ENCODE results near the gene LAMTOR1. TPM values are rescaled to one million over a fixed set of nuclear protein-coding genes. Genes with fewer than 3 reads are reported as not detected.
"Not testable (repeated sequence)": the region's sequence is repeated elsewhere in the genome, so short reads cannot be mapped to it uniquely, and the experiment has no call there.

LAMTOR1 gene
- total RNA-seq = 48.5 TPM
- polyA plus RNA-seq = 100 to 1,000 TPM in 3 of 4 donors, 10 to 100 TPM in 1; 69.2 to 116 (median 102) TPM

DNA sequence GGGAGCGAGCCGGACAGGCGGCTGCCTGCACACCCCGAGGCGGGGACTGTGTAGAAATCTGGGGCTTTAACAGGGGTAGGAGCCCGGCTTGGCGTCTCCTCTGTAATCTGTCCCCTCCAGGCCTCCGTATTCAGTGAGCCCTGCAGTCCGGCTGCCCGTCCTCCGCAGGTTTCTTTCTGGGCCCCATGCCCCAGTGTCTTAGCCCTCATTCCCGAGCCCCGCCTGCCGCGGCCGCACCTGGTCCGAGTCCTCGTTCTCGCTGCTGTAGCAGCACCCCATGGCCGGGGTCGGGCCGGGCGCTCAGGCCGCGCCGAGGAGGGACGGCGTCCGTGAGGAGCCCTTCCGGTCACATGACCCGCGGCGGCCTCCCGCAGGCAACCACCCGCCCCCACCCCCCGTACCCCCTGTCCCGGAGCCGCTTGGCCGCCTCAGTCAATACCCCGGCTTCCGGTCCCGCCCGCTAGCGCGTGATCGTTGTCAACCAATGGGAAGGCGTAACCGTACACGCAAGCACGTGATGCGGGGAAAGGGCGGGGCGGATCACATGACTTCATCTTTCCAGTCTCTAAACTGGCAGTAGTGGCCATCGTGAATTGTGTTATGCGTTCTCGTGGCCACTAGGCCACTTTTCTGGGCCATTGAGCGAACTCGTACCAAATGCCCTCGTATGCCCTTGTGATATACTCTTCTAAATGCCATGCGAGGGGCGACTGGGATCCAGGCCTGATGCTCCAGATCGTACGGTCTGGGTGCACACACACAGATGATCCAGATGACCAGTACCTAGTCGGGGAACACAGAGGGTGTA lies at the start of gene LAMTOR1:
TSS of gene LAMTOR1 (minus strand) at position 352 of the 808 bp plus-strand sequence. CDS start at position 279, 73 bp downstream.
- Histone ChIP-seq H3K4me3 (ENCODE audit: low read depth, low read length) (peak within 1 kb of the TSS; percentile 90), H3K27me3 (ENCODE audit: control insufficient read depth, insufficient read depth, low read length) (no peaks in the 10 kb centered on the region), H3K9me3 (ENCODE audit: control insufficient read depth in 2 of 2, low read length in 2 of 2) (no peaks in the 10 kb centered on the region), H3K36me3 (ENCODE audit: control insufficient read depth, insufficient read depth, low read length) (peaks cover 22% of the 10 kb centered on the region), H3K4me1 (ENCODE audit: control insufficient read depth, insufficient read depth, low read length, poor library complexity, severe bottlenecking) (peaks cover 31% of the 10 kb centered on the region), H3K27ac (ENCODE audit: insufficient read depth, low read length, poor library complexity, severe bottlenecking) (peak within 1 kb of the TSS; percentile 90)
- Mint-ChIP-seq H3K9me3 (peaks cover 0 to 1% (median 0%) of the 10 kb centered on the region in 7 donors), H3K36me3 (peaks cover 16% of the 10 kb centered on the region), H3K4me3 (peak within 1 kb of the TSS; percentile 92 to 95 (median 92)), H3K27ac (peak within 1 kb of the TSS; percentile 96 to 98 (median 97)), H3K4me1 (peaks cover 24 to 58% (median 34%) of the 10 kb centered on the region in 4 donors), H3K27me3 (no peaks in the 10 kb centered on the region)
- ATAC-seq (ENCODE audit: low read depth in 2 of 2) (peak; percentile 96 to 98), DNase-seq (peak; percentile 96 to 99 (median 97))

GRCh38 chr11:72150882-72151281 lies 47.8 kb upstream of the LAMTOR1 start:
- Mint-ChIP-seq H3K36me3 (no peaks in the 10 kb centered on the region), H3K4me3 (no peak overlapping the region), H3K27me3 (peaks cover 24% of the 10 kb centered on the region), H3K27ac (no peak overlapping the region), H3K9me3 (peaks cover 0 to 2% (median 0%) of the 10 kb centered on the region in 7 donors), H3K4me1 (no peaks in the 10 kb centered on the region)
- H3K27ac ChIP-seq (ENCODE audit: insufficient read depth, low read length, poor library complexity, severe bottlenecking) = no peak overlapping the region
- H3K27me3 ChIP-seq (ENCODE audit: control insufficient read depth, insufficient read depth, low read length) = no peaks in the 10 kb centered on the region
- H3K4me3 ChIP-seq (ENCODE audit: low read depth, low read length) = no peak overlapping the region
- DNase-seq = no peak
- ATAC-seq (ENCODE audit: low read depth in 2 of 2) = no peak
- no peaks in the 10 kb centered on the region for H3K36me3 ChIP-seq (ENCODE audit: control insufficient read depth, insufficient read depth, low read length)
- H3K4me1 ChIP-seq (ENCODE audit: control insufficient read depth, insufficient read depth, low read length, poor library complexity, severe bottlenecking) = no peaks in the 10 kb centered on the region
- no peaks in the 10 kb centered on the region for H3K9me3 ChIP-seq (ENCODE audit: control insufficient read depth in 2 of 2, low read length in 2 of 2)

- Mint-ChIP-seq H3K4me3 (no peak overlapping the region), H3K4me1 (peaks cover 0 to 4% (median 0%) of the 10 kb centered on the region in 4 donors), H3K9me3 (no peaks in the 10 kb centered on the region), H3K27me3 (peaks cover 19% of the 10 kb centered on the region), H3K27ac (no peak overlapping the region), H3K36me3 (no peaks in the 10 kb centered on the region)
- Histone ChIP-seq H3K36me3 (ENCODE audit: control insufficient read depth, insufficient read depth, low read length) (no peaks in the 10 kb centered on the region), H3K27me3 (ENCODE audit: control insufficient read depth, insufficient read depth, low read length) (no peaks in the 10 kb centered on the region), H3K9me3 (ENCODE audit: control insufficient read depth in 2 of 2, low read length in 2 of 2) (no peaks in the 10 kb centered on the region), H3K27ac (ENCODE audit: insufficient read depth, low read length, poor library complexity, severe bottlenecking) (no peak overlapping the region), H3K4me1 (ENCODE audit: control insufficient read depth, insufficient read depth, low read length, poor library complexity, severe bottlenecking) (no peaks in the 10 kb centered on the region), H3K4me3 (ENCODE audit: low read depth, low read length) (no peak overlapping the region)
- DNase-seq (no peak), ATAC-seq (ENCODE audit: low read depth in 2 of 2) (no peak)
Observed at GRCh38 chr11:72146625-72147024, 43.5 kb upstream of the LAMTOR1 start.

GRCh38 chr11:72144807-72145565 lies 41.9 kb upstream of the LAMTOR1 start:
- Histone ChIP-seq H3K4me3 (ENCODE audit: low read depth, low read length) (no peak overlapping the region), H3K27ac (ENCODE audit: insufficient read depth, low read length, poor library complexity, severe bottlenecking) (no peak overlapping the region), H3K9me3 (ENCODE audit: control insufficient read depth in 2 of 2, low read length in 2 of 2) (no peaks in the 10 kb centered on the region), H3K36me3 (ENCODE audit: control insufficient read depth, insufficient read depth, low read length) (no peaks in the 10 kb centered on the region), H3K27me3 (ENCODE audit: control insufficient read depth, insufficient read depth, low read length) (no peaks in the 10 kb centered on the region), H3K4me1 (ENCODE audit: control insufficient read depth, insufficient read depth, low read length, poor library complexity, severe bottlenecking) (no peaks in the 10 kb centered on the region)
- ATAC-seq (ENCODE audit: low read depth in 2 of 2) (no peak), DNase-seq (no peak)
- no peak overlapping the region for H3K27ac Mint-ChIP-seq
- H3K27me3 Mint-ChIP-seq = peaks cover 19% of the 10 kb centered on the region
- H3K9me3 Mint-ChIP-seq = no peaks in the 10 kb centered on the region
- H3K4me1 Mint-ChIP-seq = peaks cover 0 to 4% (median 0%) of the 10 kb centered on the region in 4 donors
- no peak overlapping the region for H3K4me3 Mint-ChIP-seq
- no peaks in the 10 kb centered on the region for H3K36me3 Mint-ChIP-seq

DNA sequence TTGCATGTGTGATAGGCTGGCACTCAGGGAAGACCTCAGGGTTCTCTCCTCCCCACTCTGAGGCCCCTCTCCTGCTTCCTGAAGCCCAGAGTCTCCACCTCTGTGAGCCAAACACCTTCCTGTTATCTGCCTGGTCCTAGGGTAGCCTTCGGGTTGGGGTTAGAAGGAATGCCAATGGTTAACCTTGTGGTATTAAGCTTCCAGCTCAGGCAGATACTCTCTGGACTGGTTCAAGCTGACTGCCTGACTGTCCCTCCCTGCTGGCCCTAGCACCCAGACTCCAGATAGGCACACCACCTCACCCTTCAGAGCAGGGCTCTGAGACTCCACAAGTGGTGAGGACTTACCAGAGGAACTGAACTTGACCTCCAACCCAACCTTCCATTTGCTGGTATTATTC lies 39.4 kb upstream of the LAMTOR1 start:
- H3K4me1 Mint-ChIP-seq; H3K36me3 ChIP-seq (ENCODE audit: control insufficient read depth, insufficient read depth, low read length); H3K4me3 ChIP-seq (ENCODE audit: low read depth, low read length); H3K9me3 ChIP-seq (ENCODE audit: control insufficient read depth in 2 of 2, low read length in 2 of 2); H3K27me3 ChIP-seq (ENCODE audit: control insufficient read depth, insufficient read depth, low read length); ATAC-seq (ENCODE audit: low read depth in 2 of 2); H3K9me3 Mint-ChIP-seq; H3K4me3 Mint-ChIP-seq; H3K4me1 ChIP-seq (ENCODE audit: control insufficient read depth, insufficient read depth, low read length, poor library complexity, severe bottlenecking); H3K27ac Mint-ChIP-seq; DNase-seq; H3K27ac ChIP-seq (ENCODE audit: insufficient read depth, low read length, poor library complexity, severe bottlenecking); H3K36me3 Mint-ChIP-seq: not testable (repeated sequence)
- H3K27me3 Mint-ChIP-seq = peaks cover 19% of the 10 kb centered on the region

GRCh38 chr11:72142086-72142485 lies 39.0 kb upstream of the LAMTOR1 start:
- DNase-seq; ATAC-seq (ENCODE audit: low read depth in 2 of 2); H3K36me3 ChIP-seq (ENCODE audit: control insufficient read depth, insufficient read depth, low read length); H3K27ac Mint-ChIP-seq; H3K27ac ChIP-seq (ENCODE audit: insufficient read depth, low read length, poor library complexity, severe bottlenecking); H3K4me1 ChIP-seq (ENCODE audit: control insufficient read depth, insufficient read depth, low read length, poor library complexity, severe bottlenecking); H3K4me3 ChIP-seq (ENCODE audit: low read depth, low read length); H3K9me3 ChIP-seq (ENCODE audit: control insufficient read depth in 2 of 2, low read length in 2 of 2); H3K4me3 Mint-ChIP-seq; H3K36me3 Mint-ChIP-seq; H3K27me3 ChIP-seq (ENCODE audit: control insufficient read depth, insufficient read depth, low read length); H3K9me3 Mint-ChIP-seq; H3K4me1 Mint-ChIP-seq: not testable (repeated sequence)
- peaks cover 19% of the 10 kb centered on the region for H3K27me3 Mint-ChIP-seq

- H3K4me1 ChIP-seq (ENCODE audit: control insufficient read depth, insufficient read depth, low read length, poor library complexity, severe bottlenecking) = no peaks in the 10 kb centered on the region
- ATAC-seq (ENCODE audit: low read depth in 2 of 2) = no peak
- H3K27me3 ChIP-seq (ENCODE audit: control insufficient read depth, insufficient read depth, low read length) = no peaks in the 10 kb centered on the region
- H3K36me3 Mint-ChIP-seq = no peaks in the 10 kb centered on the region
- peaks cover 0 to 4% (median 0%) of the 10 kb centered on the region in 4 donors for H3K4me1 Mint-ChIP-seq
- peaks cover 24% of the 10 kb centered on the region for H3K27me3 Mint-ChIP-seq
- no peaks in the 10 kb centered on the region for H3K9me3 ChIP-seq (ENCODE audit: control insufficient read depth in 2 of 2, low read length in 2 of 2)
- H3K36me3 ChIP-seq (ENCODE audit: control insufficient read depth, insufficient read depth, low read length) = no peaks in the 10 kb centered on the region
- no peak overlapping the region for H3K27ac ChIP-seq (ENCODE audit: insufficient read depth, low read length, poor library complexity, severe bottlenecking)
- H3K9me3 Mint-ChIP-seq = no peaks in the 10 kb centered on the region
- H3K27ac Mint-ChIP-seq = no peak overlapping the region
- DNase-seq = no peak
- H3K4me3 ChIP-seq (ENCODE audit: low read depth, low read length) = no peak overlapping the region
- H3K4me3 Mint-ChIP-seq = no peak overlapping the region
Observed at GRCh38 chr11:72141066-72141465, 38.0 kb upstream of the LAMTOR1 start.
